ENCODE results near the gene FHL3. TPM values are rescaled to one million over a fixed set of nuclear protein-coding genes. Genes with fewer than 3 reads are reported as not detected.

FHL3 gene
- total RNA-seq, 1 experiment from 2014 or later: 106 TPM

DNA sequence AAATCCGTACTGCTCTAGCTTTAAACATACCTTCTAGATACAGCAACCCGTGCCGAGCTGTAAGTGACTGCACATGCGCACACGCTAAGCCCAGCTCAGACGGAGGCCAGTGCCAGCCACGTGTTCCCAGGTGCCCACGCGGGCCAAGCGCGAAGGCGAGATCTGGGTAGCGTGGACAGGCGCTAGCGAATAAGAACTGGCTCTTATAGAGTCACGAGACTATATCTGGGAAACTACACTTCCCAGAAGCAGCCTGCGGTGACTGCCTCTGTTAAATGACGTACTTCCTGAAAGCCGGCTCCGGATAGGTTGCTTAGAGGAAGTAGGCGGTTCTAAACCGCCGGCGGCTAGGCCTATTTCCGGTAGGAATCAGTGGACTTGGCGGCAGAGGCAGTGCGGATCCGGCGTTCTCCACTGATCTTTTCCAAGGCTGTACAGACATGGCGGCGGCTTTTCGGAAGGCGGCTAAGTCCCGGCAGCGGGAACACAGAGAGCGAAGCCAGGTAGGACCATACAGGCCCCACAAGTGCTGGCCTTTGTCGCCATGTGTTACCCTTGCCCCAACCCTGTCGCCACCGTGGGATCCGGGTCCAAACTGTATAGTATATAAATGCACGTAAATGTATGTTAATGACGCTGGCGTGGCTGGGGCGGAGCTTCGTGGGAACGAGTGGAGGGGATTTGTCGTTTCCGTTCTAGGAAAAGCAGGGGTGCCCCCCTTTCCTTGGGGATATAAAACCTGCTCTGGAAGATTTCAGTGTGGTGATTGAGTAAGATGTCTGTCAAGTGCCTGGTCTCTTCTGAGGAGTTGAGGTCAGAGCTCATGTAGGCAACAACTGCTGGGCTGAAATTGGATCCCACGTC is 7.3 kb upstream of the FHL3 start, which contains the start of gene UTP11:
TSS of gene UTP11 (plus strand) at position 372 of the 864 bp plus-strand sequence. CDS start at position 441, 69 bp downstream.
- H3K4me3 ChIP-seq (ENCODE audit: low read depth, low read length, poor library complexity, severe bottlenecking): peak within 1 kb of the TSS; percentile 57
- POLR2A ChIA-PET (ENCODE audit: low non-redundant PET): interaction anchor here (1.2 kb wide), 2 partner anchors 12 kb away, joined by 3 to 5 read pairs; no protein-coding TSS in a partner anchor
- intact Hi-C loops (cut with micrococcal nuclease; ENCODE audit: unreplicated experiment): loop anchor here (10.0 kb wide), 1 partner anchor 318 kb away; the partner anchor contains the start of gene CDCA8
- peak within 1 kb of the TSS; percentile 95 for H3K27ac ChIP-seq (ENCODE audit: low read depth, low read length, poor library complexity, severe bottlenecking)
- H3K9me3 ChIP-seq (ENCODE audit: low read depth, low read length, poor library complexity, severe bottlenecking): no peaks in the 10 kb centered on the region
- no TSS peak for BruUV-seq (replicated peaks)
- CTCF ChIA-PET: interaction anchor here (1.6 kb wide), 1 partner anchor 153 kb away, joined by 4 read pairs; no protein-coding TSS in a partner anchor
- peaks cover 32% of the 10 kb centered on the region for H3K36me3 ChIP-seq (ENCODE audit: insufficient read depth, low read length, poor library complexity, severe bottlenecking)
- no peaks in the 10 kb centered on the region for H3K27me3 ChIP-seq (replicated peaks; ENCODE audit: insufficient read depth, low read depth, low read length, poor library complexity)
- peak; percentile 99 for DNase-seq (ENCODE audit: low spot score)
- TF ChIP-seq, protein P1, sequence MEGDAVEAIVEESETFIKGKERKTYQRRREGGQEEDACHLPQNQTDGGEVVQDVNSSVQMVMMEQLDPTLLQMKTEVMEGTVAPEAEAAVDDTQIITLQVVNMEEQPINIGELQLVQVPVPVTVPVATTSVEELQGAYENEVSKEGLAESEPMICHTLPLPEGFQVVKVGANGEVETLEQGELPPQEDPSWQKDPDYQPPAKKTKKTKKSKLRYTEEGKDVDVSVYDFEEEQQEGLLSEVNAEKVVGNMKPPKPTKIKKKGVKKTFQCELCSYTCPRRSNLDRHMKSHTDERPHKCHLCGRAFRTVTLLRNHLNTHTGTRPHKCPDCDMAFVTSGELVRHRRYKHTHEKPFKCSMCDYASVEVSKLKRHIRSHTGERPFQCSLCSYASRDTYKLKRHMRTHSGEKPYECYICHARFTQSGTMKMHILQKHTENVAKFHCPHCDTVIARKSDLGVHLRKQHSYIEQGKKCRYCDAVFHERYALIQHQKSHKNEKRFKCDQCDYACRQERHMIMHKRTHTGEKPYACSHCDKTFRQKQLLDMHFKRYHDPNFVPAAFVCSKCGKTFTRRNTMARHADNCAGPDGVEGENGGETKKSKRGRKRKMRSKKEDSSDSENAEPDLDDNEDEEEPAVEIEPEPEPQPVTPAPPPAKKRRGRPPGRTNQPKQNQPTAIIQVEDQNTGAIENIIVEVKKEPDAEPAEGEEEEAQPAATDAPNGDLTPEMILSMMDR (conservative IDR thresholded peaks at IDR 0.05; ENCODE audit: low read depth, low read length): no peak
- TF ChIP-seq EZH2 (IDR thresholded peaks at IDR 0.05; ENCODE audit: borderline replicate concordance, low read depth, low read length, poor library complexity, severe bottlenecking): no peak
- H3K4me1 ChIP-seq (ENCODE audit: insufficient read depth, low read length, poor library complexity, severe bottlenecking): peaks cover 41% of the 10 kb centered on the region

DNA sequence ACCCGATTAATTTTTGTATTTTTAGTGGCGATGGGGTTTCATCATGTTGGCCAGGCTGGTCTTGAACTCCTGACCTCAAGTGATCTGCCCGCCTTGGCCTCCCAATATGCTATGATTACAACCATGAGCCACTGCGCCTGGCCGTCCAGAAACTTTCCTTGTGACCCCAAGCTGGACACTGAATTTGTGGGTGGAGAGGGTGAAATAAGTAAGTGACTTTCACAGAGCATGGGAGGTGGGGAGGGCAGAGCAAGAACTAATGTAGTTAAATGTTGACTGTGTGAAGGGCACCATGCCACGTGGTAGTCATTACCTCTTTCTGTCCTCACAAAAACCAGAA is 4.5 kb upstream of the FHL3 start:
- peaks cover 7% of the 10 kb centered on the region for H3K36me3 ChIP-seq (ENCODE audit: insufficient read depth, low read length, poor library complexity, severe bottlenecking)
- intact Hi-C loops (cut with micrococcal nuclease; ENCODE audit: unreplicated experiment): loop anchor here (10.0 kb wide), 1 partner anchor 315 kb away; the partner anchor contains the start of gene CDCA8
- H3K4me1 ChIP-seq (ENCODE audit: insufficient read depth, low read length, poor library complexity, severe bottlenecking): peaks cover 32% of the 10 kb centered on the region
- no peaks in the 10 kb centered on the region for H3K9me3 ChIP-seq (ENCODE audit: low read depth, low read length, poor library complexity, severe bottlenecking)
- POLR2A ChIA-PET (ENCODE audit: low non-redundant PET): no interaction called here
- DNase-seq (ENCODE audit: low spot score): no peak
- TF ChIP-seq, protein P1 (conservative IDR thresholded peaks at IDR 0.05; ENCODE audit: low read depth, low read length): no peak
- no peak for TF ChIP-seq EZH2 (IDR thresholded peaks at IDR 0.05; ENCODE audit: borderline replicate concordance, low read depth, low read length, poor library complexity, severe bottlenecking)
- no peak overlapping the region for H3K4me3 ChIP-seq (ENCODE audit: low read depth, low read length, poor library complexity, severe bottlenecking)
- no peaks in the 10 kb centered on the region for H3K27me3 ChIP-seq (replicated peaks; ENCODE audit: insufficient read depth, low read depth, low read length, poor library complexity)
- peak overlapping the region; percentile 76 for H3K27ac ChIP-seq (ENCODE audit: low read depth, low read length, poor library complexity, severe bottlenecking)
- no TSS peak for BruUV-seq (replicated peaks)
- CTCF ChIA-PET: no interaction called here

DNA sequence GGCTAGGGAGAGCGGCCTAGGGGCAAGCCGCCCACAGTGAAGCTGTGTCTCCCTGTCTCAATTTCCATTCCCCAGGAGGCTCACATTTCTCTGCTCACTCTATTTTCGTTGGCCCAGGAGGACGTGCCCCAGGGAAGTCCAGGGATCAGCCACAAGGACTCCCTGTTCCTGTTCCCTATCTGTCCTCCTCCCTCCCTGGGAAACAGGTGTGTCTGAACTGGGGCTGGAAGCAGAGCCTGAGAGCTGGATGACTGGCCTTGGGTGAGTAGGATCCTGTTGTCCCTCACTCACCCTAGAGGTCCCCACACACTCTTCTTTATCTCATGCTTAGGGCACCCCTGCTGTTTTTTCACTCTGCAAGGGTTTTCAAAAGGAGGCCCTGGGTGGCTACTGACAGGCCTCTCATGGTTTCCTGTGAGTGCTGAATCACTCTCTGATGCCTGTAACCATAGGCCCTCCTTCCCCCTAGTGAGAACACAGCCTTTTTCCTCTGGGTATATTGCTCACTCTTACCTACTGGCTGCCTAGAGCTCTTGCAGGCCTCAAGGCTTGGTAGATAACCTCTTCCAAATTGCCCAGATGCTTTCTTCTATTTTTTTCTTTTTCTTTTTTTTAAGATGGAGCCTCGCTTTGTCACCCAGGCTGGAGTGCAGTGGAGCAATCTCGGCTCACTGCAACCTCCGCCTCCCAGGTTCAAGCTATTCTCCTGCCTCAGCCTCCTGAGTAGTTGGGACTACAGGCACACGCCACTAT is 4.0 kb upstream of the FHL3 start:
- Histone ChIP-seq H3K27ac (ENCODE audit: low read depth, low read length, poor library complexity, severe bottlenecking) (peak overlapping the region; percentile 76), H3K4me1 (ENCODE audit: insufficient read depth, low read length, poor library complexity, severe bottlenecking) (peaks cover 27% of the 10 kb centered on the region), H3K9me3 (ENCODE audit: low read depth, low read length, poor library complexity, severe bottlenecking) (no peaks in the 10 kb centered on the region), H3K27me3 (replicated peaks; ENCODE audit: insufficient read depth, low read depth, low read length, poor library complexity) (no peaks in the 10 kb centered on the region), H3K4me3 (ENCODE audit: low read depth, low read length, poor library complexity, severe bottlenecking) (no peak overlapping the region), H3K36me3 (ENCODE audit: insufficient read depth, low read length, poor library complexity, severe bottlenecking) (peaks cover 2% of the 10 kb centered on the region)
- intact Hi-C loops (cut with micrococcal nuclease; ENCODE audit: unreplicated experiment): no loop called here
- ChIA-PET CTCF (no interaction called here), POLR2A (ENCODE audit: low non-redundant PET) (interaction anchor here (0.5 kb wide), 1 partner anchor 580 kb away, joined by 8 read pairs; no protein-coding TSS in a partner anchor)
- peak; percentile 81 for DNase-seq (ENCODE audit: low spot score)
- no TSS peak for BruUV-seq (replicated peaks)
- TF ChIP-seq EZH2 (IDR thresholded peaks at IDR 0.05; ENCODE audit: borderline replicate concordance, low read depth, low read length, poor library complexity, severe bottlenecking): no peak
- TF ChIP-seq, protein P1 (conservative IDR thresholded peaks at IDR 0.05; ENCODE audit: low read depth, low read length): no peak

All from A673 (cell line).